WTC11 (cell line): ENCODE measurements around the gene KCNK17. TPM values are rescaled to one million over a fixed set of nuclear protein-coding genes. Genes with fewer than 3 reads are reported as not detected.

Experiments used
- ATAC-seq: fragments of 200-7000 bp; cut with Tn5 transposase; 2 replicates; pipeline ENCODE4 v1.10.0; 2021; ENCODE audit warnings: mild to moderate bottlenecking, moderate library complexity
- CTCF ChIA-PET: fragments of 300-600 bp; sonication (Branson Sonifier 250); formaldehyde crosslinking; loops from one replicate; lab custom pipeline; 2021; ENCODE audit warnings: antibody characterized with exemption; lab: Charles Lee
- POLR2A ChIA-PET: fragments of 350-600 bp; sonication (Branson Sonifier 250); formaldehyde crosslinking; loops from one replicate; lab custom pipeline; 2021; ENCODE audit warnings: antibody characterized with exemption; lab: Charles Lee
- DNase-seq: peaks from one replicate; pipeline ENCODE4 v3.0.0; 2021; ENCODE audit warnings: low spot score
- H3K27ac Mint-ChIP-seq: 2 replicates; pipeline ENCODE4 v1.8.0; 2021; ENCODE audit warnings: mixed read lengths
- H3K27me3 Mint-ChIP-seq: 2 replicates; pipeline ENCODE4 v1.8.0; 2021; ENCODE audit warnings: low read depth, mild to moderate bottlenecking, moderate library complexity, mixed read lengths
- H3K36me3 Mint-ChIP-seq: 2 replicates; pipeline ENCODE4 v1.8.0; 2021; ENCODE audit warnings: mixed read lengths
- H3K4me1 Mint-ChIP-seq: 2 replicates; pipeline ENCODE4 v1.8.0; 2022; ENCODE audit warnings: mixed read lengths
- H3K4me3 Mint-ChIP-seq: 2 replicates; pipeline ENCODE4 v1.8.0; 2021; ENCODE audit warnings: mild to moderate bottlenecking, moderate library complexity, mixed read lengths
- H3K9me3 Mint-ChIP-seq: 2 replicates; pipeline ENCODE4 v1.8.0; 2021; ENCODE audit warnings: mixed read lengths
- JUN ChIP-seq: sonication (generic); formaldehyde crosslinking; IDR thresholded peaks from 2 replicates; pipeline ENCODE4 v1.8.0; 2023; ENCODE audit warnings: mild to moderate bottlenecking, missing genetic modification reagents
- NFATC4 ChIP-seq: fragments of 250-450 bp; sonication (Bioruptor Pico); IDR thresholded peaks from 2 replicates; pipeline ENCODE4 v1.9.0; 2021; ENCODE audit warnings: mild to moderate bottlenecking
- PRRX2 ChIP-seq: fragments of 250-450 bp; sonication (Bioruptor Pico); IDR thresholded peaks from 2 replicates; pipeline ENCODE4 v1.8.0; 2021; ENCODE audit warnings: mild to moderate bottlenecking
- RORB ChIP-seq: fragments of 250-450 bp; sonication (Bioruptor Pico); IDR thresholded peaks from 2 replicates; pipeline ENCODE4 v1.9.0; 2021; ENCODE audit warnings: mild to moderate bottlenecking
- TCF7 ChIP-seq: sonication (generic); formaldehyde crosslinking; IDR thresholded peaks from 2 replicates; pipeline ENCODE4 v1.8.0; 2022; ENCODE audit warnings: mild to moderate bottlenecking, low read depth, missing genetic modification reagents, moderate library complexity
- TP53 ChIP-seq: sonication (generic); formaldehyde crosslinking; IDR thresholded peaks from 2 replicates; pipeline ENCODE4 v1.8.1; 2023; ENCODE audit warnings: mild to moderate bottlenecking, missing genetic modification reagents
- ZNF121 ChIP-seq: sonication (generic); formaldehyde crosslinking; IDR thresholded peaks from 2 replicates; pipeline ENCODE4 v1.8.0; 2023; ENCODE audit warnings: missing genetic modification reagents
- ZNF219 ChIP-seq: sonication (generic); formaldehyde crosslinking; IDR thresholded peaks from 2 replicates; pipeline ENCODE4 v1.8.0; 2023; ENCODE audit warnings: missing genetic modification reagents, mild to moderate bottlenecking, borderline replicate concordance
- total RNA-seq: library from RNA; stranded (reverse); gene quantifications from 3 replicates; pipeline ENCODE4 v1.2.3, GENCODE V29; 2021
- TF ChIP-seq, protein P1 (sequence below): sonication (generic); formaldehyde crosslinking; IDR thresholded peaks from 2 replicates; pipeline ENCODE4 v1.8.1; 2023; ENCODE audit warnings: mild to moderate bottlenecking, missing genetic modification reagents, borderline replicate concordance
- TF ChIP-seq, protein P2 (sequence below): fragments of 250-450 bp; sonication (Bioruptor Pico); IDR thresholded peaks from 2 replicates; pipeline ENCODE4 v1.9.0; 2021; ENCODE audit warnings: mild to moderate bottlenecking, borderline replicate concordance
- TF ChIP-seq, protein P3 (sequence below): fragments of 250-450 bp; sonication (Bioruptor Pico); IDR thresholded peaks from 2 replicates; pipeline ENCODE4 v1.9.0; 2021; ENCODE audit warnings: mild to moderate bottlenecking
- TF ChIP-seq, protein P4 (sequence below): sonication (generic); formaldehyde crosslinking; IDR thresholded peaks from 2 replicates; pipeline ENCODE4 v1.8.0; 2023; ENCODE audit warnings: mild to moderate bottlenecking, missing genetic modification reagents
- TF ChIP-seq, protein P5 (sequence below): fragments of 250-450 bp; sonication (Bioruptor Pico); conservative IDR thresholded peaks from 2 replicates; pipeline ENCODE4 v1.9.0; 2021; ENCODE audit warnings: mild to moderate bottlenecking

KCNK17 gene
- total RNA-seq, 1 experiment from 2014 or later: 2.1 TPM

DNA sequence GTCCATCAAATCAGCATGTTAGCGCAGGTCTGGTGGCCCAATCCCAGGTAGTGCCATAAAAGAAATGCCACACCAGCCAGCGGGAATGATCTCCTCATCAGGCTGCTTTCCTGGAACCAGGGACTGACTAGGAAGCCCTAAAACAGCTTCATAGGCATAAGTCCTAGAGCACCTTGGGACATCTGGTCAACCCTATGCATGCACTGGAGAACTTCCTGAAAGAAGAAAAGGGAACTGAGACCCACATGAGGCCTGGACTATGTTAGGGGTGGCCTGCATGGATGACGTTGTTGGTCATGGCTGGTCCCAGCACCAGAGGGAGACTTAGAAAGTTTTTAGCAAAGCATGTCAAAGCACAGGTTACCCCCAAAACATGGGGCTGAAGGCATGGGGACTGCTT is 15.8 kb upstream of the KCNK17 start (continued):
- no peak for TF ChIP-seq TP53 (CRISPR knock-in tag)
- TF ChIP-seq ZNF121 (CRISPR knock-in tag): no peak
- no peak for TF ChIP-seq PRRX2 (CRISPR knock-in tag)
- TF ChIP-seq ZNF219 (CRISPR knock-in tag): no peak
- TF ChIP-seq, protein P1, sequence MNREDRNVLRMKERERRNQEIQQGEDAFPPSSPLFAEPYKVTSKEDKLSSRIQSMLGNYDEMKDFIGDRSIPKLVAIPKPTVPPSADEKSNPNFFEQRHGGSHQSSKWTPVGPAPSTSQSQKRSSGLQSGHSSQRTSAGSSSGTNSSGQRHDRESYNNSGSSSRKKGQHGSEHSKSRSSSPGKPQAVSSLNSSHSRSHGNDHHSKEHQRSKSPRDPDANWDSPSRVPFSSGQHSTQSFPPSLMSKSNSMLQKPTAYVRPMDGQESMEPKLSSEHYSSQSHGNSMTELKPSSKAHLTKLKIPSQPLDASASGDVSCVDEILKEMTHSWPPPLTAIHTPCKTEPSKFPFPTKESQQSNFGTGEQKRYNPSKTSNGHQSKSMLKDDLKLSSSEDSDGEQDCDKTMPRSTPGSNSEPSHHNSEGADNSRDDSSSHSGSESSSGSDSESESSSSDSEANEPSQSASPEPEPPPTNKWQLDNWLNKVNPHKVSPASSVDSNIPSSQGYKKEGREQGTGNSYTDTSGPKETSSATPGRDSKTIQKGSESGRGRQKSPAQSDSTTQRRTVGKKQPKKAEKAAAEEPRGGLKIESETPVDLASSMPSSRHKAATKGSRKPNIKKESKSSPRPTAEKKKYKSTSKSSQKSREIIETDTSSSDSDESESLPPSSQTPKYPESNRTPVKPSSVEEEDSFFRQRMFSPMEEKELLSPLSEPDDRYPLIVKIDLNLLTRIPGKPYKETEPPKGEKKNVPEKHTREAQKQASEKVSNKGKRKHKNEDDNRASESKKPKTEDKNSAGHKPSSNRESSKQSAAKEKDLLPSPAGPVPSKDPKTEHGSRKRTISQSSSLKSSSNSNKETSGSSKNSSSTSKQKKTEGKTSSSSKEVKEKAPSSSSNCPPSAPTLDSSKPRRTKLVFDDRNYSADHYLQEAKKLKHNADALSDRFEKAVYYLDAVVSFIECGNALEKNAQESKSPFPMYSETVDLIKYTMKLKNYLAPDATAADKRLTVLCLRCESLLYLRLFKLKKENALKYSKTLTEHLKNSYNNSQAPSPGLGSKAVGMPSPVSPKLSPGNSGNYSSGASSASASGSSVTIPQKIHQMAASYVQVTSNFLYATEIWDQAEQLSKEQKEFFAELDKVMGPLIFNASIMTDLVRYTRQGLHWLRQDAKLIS (CRISPR knock-in tag): no peak
- TF ChIP-seq, all 79 proteins: peak for 0

DNA sequence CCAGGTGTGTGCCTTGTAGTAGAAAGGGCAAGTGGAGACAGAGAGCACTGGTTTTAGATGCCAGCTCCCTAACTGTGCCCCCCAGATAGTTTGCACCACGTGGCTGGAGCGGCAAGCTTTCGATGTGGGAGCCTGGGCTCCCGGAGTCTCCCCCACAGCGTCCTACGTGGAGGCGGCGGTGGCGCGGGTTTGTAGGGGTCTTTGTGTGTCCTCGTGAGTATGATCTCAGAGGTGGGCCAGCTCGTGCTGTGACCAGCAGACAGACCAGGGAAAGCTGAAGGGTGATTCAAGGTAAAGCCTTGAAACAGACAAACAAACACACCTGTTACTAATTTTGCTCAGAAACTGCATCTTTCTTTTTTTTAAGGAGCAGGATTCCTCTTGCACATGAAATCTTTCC is 13.8 kb upstream of the KCNK17 start:
- Mint-ChIP-seq H3K36me3 (no peaks in the 10 kb centered on the region), H3K27ac (no peak overlapping the region), H3K4me3 (no peak overlapping the region), H3K9me3 (no peaks in the 10 kb centered on the region), H3K27me3 (peaks cover 5% of the 10 kb centered on the region; the same call in 1 of the 2 replicates), H3K4me1 (no peaks in the 10 kb centered on the region)
- DNase-seq: no peak
- POLR2A ChIA-PET: no interaction called here
- CTCF ChIA-PET: interaction anchor here (1.8 kb wide), 1 partner anchor 34 kb away, joined by 4 read pairs; no protein-coding TSS in a partner anchor
- no peak for ATAC-seq
- no peak for TF ChIP-seq PRRX2 (CRISPR knock-in tag)
- TF ChIP-seq, protein P2, sequence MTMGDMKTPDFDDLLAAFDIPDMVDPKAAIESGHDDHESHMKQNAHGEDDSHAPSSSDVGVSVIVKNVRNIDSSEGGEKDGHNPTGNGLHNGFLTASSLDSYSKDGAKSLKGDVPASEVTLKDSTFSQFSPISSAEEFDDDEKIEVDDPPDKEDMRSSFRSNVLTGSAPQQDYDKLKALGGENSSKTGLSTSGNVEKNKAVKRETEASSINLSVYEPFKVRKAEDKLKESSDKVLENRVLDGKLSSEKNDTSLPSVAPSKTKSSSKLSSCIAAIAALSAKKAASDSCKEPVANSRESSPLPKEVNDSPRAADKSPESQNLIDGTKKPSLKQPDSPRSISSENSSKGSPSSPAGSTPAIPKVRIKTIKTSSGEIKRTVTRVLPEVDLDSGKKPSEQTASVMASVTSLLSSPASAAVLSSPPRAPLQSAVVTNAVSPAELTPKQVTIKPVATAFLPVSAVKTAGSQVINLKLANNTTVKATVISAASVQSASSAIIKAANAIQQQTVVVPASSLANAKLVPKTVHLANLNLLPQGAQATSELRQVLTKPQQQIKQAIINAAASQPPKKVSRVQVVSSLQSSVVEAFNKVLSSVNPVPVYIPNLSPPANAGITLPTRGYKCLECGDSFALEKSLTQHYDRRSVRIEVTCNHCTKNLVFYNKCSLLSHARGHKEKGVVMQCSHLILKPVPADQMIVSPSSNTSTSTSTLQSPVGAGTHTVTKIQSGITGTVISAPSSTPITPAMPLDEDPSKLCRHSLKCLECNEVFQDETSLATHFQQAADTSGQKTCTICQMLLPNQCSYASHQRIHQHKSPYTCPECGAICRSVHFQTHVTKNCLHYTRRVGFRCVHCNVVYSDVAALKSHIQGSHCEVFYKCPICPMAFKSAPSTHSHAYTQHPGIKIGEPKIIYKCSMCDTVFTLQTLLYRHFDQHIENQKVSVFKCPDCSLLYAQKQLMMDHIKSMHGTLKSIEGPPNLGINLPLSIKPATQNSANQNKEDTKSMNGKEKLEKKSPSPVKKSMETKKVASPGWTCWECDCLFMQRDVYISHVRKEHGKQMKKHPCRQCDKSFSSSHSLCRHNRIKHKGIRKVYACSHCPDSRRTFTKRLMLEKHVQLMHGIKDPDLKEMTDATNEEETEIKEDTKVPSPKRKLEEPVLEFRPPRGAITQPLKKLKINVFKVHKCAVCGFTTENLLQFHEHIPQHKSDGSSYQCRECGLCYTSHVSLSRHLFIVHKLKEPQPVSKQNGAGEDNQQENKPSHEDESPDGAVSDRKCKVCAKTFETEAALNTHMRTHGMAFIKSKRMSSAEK (CRISPR knock-in tag): no peak
- no peak for TF ChIP-seq NFATC4
- TF ChIP-seq, protein P3, sequence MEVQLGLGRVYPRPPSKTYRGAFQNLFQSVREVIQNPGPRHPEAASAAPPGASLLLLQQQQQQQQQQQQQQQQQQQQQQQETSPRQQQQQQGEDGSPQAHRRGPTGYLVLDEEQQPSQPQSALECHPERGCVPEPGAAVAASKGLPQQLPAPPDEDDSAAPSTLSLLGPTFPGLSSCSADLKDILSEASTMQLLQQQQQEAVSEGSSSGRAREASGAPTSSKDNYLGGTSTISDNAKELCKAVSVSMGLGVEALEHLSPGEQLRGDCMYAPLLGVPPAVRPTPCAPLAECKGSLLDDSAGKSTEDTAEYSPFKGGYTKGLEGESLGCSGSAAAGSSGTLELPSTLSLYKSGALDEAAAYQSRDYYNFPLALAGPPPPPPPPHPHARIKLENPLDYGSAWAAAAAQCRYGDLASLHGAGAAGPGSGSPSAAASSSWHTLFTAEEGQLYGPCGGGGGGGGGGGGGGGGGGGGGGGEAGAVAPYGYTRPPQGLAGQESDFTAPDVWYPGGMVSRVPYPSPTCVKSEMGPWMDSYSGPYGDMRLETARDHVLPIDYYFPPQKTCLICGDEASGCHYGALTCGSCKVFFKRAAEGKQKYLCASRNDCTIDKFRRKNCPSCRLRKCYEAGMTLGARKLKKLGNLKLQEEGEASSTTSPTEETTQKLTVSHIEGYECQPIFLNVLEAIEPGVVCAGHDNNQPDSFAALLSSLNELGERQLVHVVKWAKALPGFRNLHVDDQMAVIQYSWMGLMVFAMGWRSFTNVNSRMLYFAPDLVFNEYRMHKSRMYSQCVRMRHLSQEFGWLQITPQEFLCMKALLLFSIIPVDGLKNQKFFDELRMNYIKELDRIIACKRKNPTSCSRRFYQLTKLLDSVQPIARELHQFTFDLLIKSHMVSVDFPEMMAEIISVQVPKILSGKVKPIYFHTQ (CRISPR knock-in tag): no peak
- no peak for TF ChIP-seq TCF7
- TF ChIP-seq, protein P4, sequence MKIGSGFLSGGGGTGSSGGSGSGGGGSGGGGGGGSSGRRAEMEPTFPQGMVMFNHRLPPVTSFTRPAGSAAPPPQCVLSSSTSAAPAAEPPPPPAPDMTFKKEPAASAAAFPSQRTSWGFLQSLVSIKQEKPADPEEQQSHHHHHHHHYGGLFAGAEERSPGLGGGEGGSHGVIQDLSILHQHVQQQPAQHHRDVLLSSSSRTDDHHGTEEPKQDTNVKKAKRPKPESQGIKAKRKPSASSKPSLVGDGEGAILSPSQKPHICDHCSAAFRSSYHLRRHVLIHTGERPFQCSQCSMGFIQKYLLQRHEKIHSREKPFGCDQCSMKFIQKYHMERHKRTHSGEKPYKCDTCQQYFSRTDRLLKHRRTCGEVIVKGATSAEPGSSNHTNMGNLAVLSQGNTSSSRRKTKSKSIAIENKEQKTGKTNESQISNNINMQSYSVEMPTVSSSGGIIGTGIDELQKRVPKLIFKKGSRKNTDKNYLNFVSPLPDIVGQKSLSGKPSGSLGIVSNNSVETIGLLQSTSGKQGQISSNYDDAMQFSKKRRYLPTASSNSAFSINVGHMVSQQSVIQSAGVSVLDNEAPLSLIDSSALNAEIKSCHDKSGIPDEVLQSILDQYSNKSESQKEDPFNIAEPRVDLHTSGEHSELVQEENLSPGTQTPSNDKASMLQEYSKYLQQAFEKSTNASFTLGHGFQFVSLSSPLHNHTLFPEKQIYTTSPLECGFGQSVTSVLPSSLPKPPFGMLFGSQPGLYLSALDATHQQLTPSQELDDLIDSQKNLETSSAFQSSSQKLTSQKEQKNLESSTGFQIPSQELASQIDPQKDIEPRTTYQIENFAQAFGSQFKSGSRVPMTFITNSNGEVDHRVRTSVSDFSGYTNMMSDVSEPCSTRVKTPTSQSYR (CRISPR knock-in tag): no peak
- TF ChIP-seq JUN (CRISPR knock-in tag): no peak
- TF ChIP-seq RORB (CRISPR knock-in tag): no peak
- TF ChIP-seq, protein P5, sequence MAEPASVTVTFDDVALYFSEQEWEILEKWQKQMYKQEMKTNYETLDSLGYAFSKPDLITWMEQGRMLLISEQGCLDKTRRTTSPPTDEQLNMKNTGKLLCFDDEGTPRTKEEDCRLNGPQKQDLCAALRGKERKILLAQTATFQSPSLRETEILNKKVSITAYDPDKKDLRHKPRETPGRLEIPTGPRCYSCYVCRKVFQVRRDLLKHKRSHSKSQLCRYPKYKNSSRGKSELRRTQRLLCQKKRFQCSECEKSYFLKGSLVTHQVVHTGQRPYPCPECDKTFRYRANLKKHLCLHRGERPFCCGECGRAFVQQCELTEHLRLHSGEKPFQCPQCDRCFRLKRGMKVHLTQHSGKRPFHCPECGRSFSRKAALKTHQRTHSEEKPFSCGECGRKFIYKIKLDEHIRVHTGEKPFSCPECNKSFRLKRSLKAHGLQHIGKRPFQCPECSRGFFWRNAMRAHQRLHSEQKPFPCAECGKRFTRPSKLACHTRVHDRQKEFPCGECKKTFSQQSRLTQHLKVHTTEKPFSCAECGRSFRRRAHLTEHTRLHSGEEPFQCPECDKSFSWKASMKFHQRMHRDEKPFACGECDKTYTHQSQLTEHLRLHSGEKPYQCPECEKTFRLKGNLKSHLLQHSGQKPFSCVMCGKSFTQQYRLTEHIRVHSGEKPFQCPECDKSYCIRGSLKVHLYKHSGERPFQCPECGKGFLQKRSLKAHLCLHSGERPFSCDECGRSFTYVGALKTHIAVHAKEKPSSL: no peak
